ENCODE results near the gene TBC1D2. TPM values are rescaled to one million over a fixed set of nuclear protein-coding genes. Genes with fewer than 3 reads are reported as not detected.

TBC1D2 gene
- total and polyA plus RNA-seq, 2 of the 13 experiments (the other 11 are each of a cell fraction or from before 2014, with no cell fraction given), result 2.0 to 2.8 TPM

- TF ChIP-seq, protein P1, sequence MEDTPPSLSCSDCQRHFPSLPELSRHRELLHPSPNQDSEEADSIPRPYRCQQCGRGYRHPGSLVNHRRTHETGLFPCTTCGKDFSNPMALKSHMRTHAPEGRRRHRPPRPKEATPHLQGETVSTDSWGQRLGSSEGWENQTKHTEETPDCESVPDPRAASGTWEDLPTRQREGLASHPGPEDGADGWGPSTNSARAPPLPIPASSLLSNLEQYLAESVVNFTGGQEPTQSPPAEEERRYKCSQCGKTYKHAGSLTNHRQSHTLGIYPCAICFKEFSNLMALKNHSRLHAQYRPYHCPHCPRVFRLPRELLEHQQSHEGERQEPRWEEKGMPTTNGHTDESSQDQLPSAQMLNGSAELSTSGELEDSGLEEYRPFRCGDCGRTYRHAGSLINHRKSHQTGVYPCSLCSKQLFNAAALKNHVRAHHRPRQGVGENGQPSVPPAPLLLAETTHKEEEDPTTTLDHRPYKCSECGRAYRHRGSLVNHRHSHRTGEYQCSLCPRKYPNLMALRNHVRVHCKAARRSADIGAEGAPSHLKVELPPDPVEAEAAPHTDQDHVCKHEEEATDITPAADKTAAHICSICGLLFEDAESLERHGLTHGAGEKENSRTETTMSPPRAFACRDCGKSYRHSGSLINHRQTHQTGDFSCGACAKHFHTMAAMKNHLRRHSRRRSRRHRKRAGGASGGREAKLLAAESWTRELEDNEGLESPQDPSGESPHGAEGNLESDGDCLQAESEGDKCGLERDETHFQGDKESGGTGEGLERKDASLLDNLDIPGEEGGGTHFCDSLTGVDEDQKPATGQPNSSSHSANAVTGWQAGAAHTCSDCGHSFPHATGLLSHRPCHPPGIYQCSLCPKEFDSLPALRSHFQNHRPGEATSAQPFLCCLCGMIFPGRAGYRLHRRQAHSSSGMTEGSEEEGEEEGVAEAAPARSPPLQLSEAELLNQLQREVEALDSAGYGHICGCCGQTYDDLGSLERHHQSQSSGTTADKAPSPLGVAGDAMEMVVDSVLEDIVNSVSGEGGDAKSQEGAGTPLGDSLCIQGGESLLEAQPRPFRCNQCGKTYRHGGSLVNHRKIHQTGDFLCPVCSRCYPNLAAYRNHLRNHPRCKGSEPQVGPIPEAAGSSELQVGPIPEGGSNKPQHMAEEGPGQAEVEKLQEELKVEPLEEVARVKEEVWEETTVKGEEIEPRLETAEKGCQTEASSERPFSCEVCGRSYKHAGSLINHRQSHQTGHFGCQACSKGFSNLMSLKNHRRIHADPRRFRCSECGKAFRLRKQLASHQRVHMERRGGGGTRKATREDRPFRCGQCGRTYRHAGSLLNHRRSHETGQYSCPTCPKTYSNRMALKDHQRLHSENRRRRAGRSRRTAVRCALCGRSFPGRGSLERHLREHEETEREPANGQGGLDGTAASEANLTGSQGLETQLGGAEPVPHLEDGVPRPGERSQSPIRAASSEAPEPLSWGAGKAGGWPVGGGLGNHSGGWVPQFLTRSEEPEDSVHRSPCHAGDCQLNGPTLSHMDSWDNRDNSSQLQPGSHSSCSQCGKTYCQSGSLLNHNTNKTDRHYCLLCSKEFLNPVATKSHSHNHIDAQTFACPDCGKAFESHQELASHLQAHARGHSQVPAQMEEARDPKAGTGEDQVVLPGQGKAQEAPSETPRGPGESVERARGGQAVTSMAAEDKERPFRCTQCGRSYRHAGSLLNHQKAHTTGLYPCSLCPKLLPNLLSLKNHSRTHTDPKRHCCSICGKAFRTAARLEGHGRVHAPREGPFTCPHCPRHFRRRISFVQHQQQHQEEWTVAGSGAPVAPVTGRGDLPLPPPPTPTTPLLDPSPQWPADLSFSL (CRISPR knock-in tag; IDR thresholded peaks at IDR 0.05), result no peak
- TF ChIP-seq AHR (CRISPR knock-in tag; IDR thresholded peaks at IDR 0.05) (no peak), REL (CRISPR knock-in tag; conservative IDR thresholded peaks at IDR 0.05) (no peak), TMF1 (CRISPR knock-in tag; IDR thresholded peaks at IDR 0.05; ENCODE audit: low read depth) (no peak), NFATC3 (CRISPR knock-in tag; IDR thresholded peaks at IDR 0.05) (no peak), KDM4B (CRISPR knock-in tag; IDR thresholded peaks at IDR 0.05) (no peak), BORCS8-MEF2B (CRISPR knock-in tag; IDR thresholded peaks at IDR 0.05) (no peak), ZNF615 (CRISPR knock-in tag; IDR thresholded peaks at IDR 0.05; ENCODE audit: borderline replicate concordance) (no peak), PLRG1 (conservative IDR thresholded peaks at IDR 0.05) (no peak), ZNF33B (CRISPR knock-in tag; IDR thresholded peaks at IDR 0.05) (no peak), ZNF10 (CRISPR knock-in tag; IDR thresholded peaks at IDR 0.05; ENCODE audit: borderline replicate concordance, low read depth) (no peak), SALL1 (CRISPR knock-in tag; IDR thresholded peaks at IDR 0.05) (peak; percentile 27; the same call in 1 of the 2 replicates), PAF1 (CRISPR knock-in tag; IDR thresholded peaks at IDR 0.05) (no peak), ZBTB25 (CRISPR knock-in tag; IDR thresholded peaks at IDR 0.05) (no peak), ZKSCAN8 (CRISPR knock-in tag; IDR thresholded peaks at IDR 0.05; ENCODE audit: borderline replicate concordance) (no peak), PTBP1 (IDR thresholded peaks at IDR 0.05; ENCODE audit: low read depth, low read length, poor library complexity, severe bottlenecking) (no peak), NFKBIZ (CRISPR knock-in tag; IDR thresholded peaks at IDR 0.05) (no peak), ZNF552 (CRISPR knock-in tag; IDR thresholded peaks at IDR 0.05; ENCODE audit: borderline replicate concordance) (no peak), NRL (CRISPR knock-in tag; IDR thresholded peaks at IDR 0.05; ENCODE audit: borderline replicate concordance) (no peak)
- TF ChIP-seq, protein P2, sequence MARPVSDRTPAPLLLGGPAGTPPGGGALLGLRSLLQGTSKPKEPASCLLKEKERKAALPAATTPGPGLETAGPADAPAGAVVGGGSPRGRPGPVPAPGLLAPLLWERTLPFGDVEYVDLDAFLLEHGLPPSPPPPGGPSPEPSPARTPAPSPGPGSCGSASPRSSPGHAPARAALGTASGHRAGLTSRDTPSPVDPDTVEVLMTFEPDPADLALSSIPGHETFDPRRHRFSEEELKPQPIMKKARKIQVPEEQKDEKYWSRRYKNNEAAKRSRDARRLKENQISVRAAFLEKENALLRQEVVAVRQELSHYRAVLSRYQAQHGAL (CRISPR knock-in tag; IDR thresholded peaks at IDR 0.05; ENCODE audit: not compliant biosample characterization), result no peak
- TF ChIP-seq, protein P3, sequence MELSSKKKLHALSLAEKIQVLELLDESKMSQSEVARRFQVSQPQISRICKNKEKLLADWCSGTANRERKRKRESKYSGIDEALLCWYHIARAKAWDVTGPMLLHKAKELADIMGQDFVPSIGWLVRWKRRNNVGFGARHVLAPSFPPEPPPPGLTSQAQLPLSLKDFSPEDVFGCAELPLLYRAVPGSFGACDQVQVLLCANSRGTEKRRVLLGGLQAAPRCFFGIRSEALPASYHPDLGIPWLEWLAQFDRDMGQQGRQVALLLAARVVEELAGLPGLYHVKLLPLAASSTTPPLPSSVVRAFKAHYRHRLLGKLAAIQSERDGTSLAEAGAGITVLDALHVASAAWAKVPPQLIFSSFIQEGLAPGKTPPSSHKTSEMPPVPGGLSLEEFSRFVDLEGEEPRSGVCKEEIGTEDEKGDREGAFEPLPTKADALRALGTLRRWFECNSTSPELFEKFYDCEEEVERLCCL (CRISPR knock-in tag; IDR thresholded peaks at IDR 0.05; ENCODE audit: borderline replicate concordance), result no peak
Measured at GRCh38 chr9:98191671-98192502, 63.6 kb downstream of the TBC1D2 start (continued).

Measured in HepG2 (cell line).